Measurements from ENCODE around the gene SIAE. TPM values are rescaled to one million over a fixed set of nuclear protein-coding genes. Genes with fewer than 3 reads are reported as not detected.

SIAE gene
- total and polyA plus RNA-seq, 10 of the 15 experiments (the other 5 are each of a cell fraction or from before 2014, with no cell fraction given): 0.93 to 6.9 (median 4.2) TPM

DNA sequence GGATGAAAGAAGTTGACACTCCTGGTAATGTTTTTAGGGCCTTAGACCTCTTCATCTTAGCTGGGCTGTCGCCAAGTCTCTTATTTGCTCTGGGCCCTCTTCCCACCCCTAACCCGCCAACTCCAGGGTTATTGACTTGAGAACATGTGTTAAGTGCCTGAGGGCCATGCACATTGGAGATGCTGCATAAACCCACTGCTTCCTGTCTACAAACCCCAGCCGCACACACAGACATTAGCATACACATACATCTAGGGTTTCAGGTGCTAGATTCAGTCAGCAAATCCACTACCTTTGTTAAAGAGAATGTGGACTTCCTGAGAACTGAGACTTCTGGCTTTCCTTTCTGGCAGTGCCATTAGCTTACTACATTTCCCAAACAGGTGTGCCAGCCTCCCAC is 61.5 kb downstream of the SIAE start (continued):
- no peak for TF ChIP-seq TARDBP (IDR thresholded peaks at IDR 0.05; ENCODE audit: borderline replicate concordance)
- TF ChIP-seq, protein P1, sequence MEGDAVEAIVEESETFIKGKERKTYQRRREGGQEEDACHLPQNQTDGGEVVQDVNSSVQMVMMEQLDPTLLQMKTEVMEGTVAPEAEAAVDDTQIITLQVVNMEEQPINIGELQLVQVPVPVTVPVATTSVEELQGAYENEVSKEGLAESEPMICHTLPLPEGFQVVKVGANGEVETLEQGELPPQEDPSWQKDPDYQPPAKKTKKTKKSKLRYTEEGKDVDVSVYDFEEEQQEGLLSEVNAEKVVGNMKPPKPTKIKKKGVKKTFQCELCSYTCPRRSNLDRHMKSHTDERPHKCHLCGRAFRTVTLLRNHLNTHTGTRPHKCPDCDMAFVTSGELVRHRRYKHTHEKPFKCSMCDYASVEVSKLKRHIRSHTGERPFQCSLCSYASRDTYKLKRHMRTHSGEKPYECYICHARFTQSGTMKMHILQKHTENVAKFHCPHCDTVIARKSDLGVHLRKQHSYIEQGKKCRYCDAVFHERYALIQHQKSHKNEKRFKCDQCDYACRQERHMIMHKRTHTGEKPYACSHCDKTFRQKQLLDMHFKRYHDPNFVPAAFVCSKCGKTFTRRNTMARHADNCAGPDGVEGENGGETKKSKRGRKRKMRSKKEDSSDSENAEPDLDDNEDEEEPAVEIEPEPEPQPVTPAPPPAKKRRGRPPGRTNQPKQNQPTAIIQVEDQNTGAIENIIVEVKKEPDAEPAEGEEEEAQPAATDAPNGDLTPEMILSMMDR (IDR thresholded peaks at IDR 0.05 in 2 of 3, conservative IDR thresholded peaks at IDR 0.05 in 1 of 3; ENCODE audit: control insufficient read depth in 2 of 3, extremely low read depth in 1 of 3, insufficient read depth in 1 of 3, low read depth in 3 of 3, low read length in 3 of 3): no peak
- TF ChIP-seq PML (IDR thresholded peaks at IDR 0.05; ENCODE audit: low read length): no peak

DNA sequence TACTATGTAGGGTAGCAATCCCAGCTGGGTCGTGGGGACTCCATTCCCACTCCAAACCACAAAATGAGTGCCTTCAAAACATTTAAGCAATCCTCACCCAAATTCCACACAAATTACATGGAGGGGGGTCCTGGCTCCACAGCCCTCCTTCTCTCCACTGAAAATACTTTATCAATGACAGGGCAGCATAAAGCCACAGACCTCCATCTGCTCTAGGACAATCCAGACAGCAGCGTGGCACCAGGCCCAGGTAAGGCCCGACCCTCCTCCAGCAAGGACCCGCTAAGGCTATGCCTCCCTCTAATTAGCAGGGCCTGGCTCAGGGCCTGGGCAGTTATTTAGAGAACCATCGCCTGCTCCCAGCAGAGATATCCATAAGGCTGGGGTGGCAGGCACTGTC is 62.5 kb downstream of the SIAE start, which contains the start of gene PANX3:
TSS of gene PANX3 (plus strand) at position 365 of the 400 bp plus-strand sequence. CDS start 129 bp downstream, outside the sequence.
- ChIA-PET RAD21 (ENCODE audit: unreplicated experiment) (no interaction called here), SMC1A (ENCODE audit: uncharacterized antibody, unreplicated experiment) (no interaction called here), CTCF (no interaction called here), POLR2A (no interaction called here)
- no peak for TF ChIP-seq ETV6 (conservative IDR thresholded peaks at IDR 0.05 in 1 of 2, IDR thresholded peaks at IDR 0.05 in 1 of 2; ENCODE audit: borderline replicate concordance in 1 of 2, low read depth in 1 of 2)
- no peak for TF ChIP-seq RCOR1 (conservative IDR thresholded peaks at IDR 0.05; ENCODE audit: low read depth, low read length)
- TF ChIP-seq, protein P2, sequence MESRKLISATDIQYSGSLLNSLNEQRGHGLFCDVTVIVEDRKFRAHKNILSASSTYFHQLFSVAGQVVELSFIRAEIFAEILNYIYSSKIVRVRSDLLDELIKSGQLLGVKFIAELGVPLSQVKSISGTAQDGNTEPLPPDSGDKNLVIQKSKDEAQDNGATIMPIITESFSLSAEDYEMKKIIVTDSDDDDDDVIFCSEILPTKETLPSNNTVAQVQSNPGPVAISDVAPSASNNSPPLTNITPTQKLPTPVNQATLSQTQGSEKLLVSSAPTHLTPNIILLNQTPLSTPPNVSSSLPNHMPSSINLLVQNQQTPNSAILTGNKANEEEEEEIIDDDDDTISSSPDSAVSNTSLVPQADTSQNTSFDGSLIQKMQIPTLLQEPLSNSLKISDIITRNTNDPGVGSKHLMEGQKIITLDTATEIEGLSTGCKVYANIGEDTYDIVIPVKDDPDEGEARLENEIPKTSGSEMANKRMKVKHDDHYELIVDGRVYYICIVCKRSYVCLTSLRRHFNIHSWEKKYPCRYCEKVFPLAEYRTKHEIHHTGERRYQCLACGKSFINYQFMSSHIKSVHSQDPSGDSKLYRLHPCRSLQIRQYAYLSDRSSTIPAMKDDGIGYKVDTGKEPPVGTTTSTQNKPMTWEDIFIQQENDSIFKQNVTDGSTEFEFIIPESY (IDR thresholded peaks at IDR 0.05): no peak
- no peak for TF ChIP-seq NR2C2 (IDR thresholded peaks at IDR 0.05; ENCODE audit: borderline replicate concordance, control insufficient read depth, insufficient read length, low read depth)
- TF ChIP-seq, protein P3, sequence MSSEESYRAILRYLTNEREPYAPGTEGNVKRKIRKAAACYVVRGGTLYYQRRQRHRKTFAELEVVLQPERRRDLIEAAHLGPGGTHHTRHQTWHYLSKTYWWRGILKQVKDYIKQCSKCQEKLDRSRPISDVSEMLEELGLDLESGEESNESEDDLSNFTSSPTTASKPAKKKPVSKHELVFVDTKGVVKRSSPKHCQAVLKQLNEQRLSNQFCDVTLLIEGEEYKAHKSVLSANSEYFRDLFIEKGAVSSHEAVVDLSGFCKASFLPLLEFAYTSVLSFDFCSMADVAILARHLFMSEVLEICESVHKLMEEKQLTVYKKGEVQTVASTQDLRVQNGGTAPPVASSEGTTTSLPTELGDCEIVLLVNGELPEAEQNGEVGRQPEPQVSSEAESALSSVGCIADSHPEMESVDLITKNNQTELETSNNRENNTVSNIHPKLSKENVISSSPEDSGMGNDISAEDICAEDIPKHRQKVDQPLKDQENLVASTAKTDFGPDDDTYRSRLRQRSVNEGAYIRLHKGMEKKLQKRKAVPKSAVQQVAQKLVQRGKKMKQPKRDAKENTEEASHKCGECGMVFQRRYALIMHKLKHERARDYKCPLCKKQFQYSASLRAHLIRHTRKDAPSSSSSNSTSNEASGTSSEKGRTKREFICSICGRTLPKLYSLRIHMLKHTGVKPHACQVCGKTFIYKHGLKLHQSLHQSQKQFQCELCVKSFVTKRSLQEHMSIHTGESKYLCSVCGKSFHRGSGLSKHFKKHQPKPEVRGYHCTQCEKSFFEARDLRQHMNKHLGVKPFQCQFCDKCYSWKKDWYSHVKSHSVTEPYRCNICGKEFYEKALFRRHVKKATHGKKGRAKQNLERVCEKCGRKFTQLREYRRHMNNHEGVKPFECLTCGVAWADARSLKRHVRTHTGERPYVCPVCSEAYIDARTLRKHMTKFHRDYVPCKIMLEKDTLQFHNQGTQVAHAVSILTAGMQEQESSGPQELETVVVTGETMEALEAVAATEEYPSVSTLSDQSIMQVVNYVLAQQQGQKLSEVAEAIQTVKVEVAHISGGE (CRISPR knock-in tag; IDR thresholded peaks at IDR 0.05): no peak
- no peak for TF ChIP-seq PAX8 (IDR thresholded peaks at IDR 0.05)
- TF ChIP-seq SUZ12 (IDR thresholded peaks at IDR 0.05; ENCODE audit: unreplicated experiment): no peak
- TF ChIP-seq, protein P4, sequence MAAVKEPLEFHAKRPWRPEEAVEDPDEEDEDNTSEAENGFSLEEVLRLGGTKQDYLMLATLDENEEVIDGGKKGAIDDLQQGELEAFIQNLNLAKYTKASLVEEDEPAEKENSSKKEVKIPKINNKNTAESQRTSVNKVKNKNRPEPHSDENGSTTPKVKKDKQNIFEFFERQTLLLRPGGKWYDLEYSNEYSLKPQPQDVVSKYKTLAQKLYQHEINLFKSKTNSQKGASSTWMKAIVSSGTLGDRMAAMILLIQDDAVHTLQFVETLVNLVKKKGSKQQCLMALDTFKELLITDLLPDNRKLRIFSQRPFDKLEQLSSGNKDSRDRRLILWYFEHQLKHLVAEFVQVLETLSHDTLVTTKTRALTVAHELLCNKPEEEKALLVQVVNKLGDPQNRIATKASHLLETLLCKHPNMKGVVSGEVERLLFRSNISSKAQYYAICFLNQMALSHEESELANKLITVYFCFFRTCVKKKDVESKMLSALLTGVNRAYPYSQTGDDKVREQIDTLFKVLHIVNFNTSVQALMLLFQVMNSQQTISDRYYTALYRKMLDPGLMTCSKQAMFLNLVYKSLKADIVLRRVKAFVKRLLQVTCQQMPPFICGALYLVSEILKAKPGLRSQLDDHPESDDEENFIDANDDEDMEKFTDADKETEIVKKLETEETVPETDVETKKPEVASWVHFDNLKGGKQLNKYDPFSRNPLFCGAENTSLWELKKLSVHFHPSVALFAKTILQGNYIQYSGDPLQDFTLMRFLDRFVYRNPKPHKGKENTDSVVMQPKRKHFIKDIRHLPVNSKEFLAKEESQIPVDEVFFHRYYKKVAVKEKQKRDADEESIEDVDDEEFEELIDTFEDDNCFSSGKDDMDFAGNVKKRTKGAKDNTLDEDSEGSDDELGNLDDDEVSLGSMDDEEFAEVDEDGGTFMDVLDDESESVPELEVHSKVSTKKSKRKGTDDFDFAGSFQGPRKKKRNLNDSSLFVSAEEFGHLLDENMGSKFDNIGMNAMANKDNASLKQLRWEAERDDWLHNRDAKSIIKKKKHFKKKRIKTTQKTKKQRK (IDR thresholded peaks at IDR 0.05; ENCODE audit: low read depth, low read length): no peak
- Histone ChIP-seq H3K4me1 (ENCODE audit: control insufficient read depth, insufficient read depth, low read length) (no peaks in the 10 kb centered on the region), H4K20me1 (ENCODE audit: control insufficient read depth, insufficient read depth) (no peaks in the 10 kb centered on the region), H3K27me3 (replicated peaks in 1 of 2; ENCODE audit: control insufficient read depth in 2 of 2, insufficient read depth in 2 of 2, low read length in 1 of 2) (no peaks in the 10 kb centered on the region), H3K79me2 (ENCODE audit: control insufficient read depth, insufficient read depth, low read length) (no peaks in the 10 kb centered on the region), H3K4me2 (ENCODE audit: control insufficient read depth, insufficient read depth) (no peak within 1 kb of the TSS), H3K36me3 (ENCODE audit: control insufficient read depth in 2 of 2, insufficient read depth in 2 of 2, low read length in 1 of 2) (no peaks in the 10 kb centered on the region), H3K9ac (ENCODE audit: control insufficient read depth, insufficient read depth, low read length) (no peak within 1 kb of the TSS), H3K4me3 (no peak within 1 kb of the TSS), H2AFZ (ENCODE audit: control insufficient read depth, low read depth, low read length) (no peak within 1 kb of the TSS), H3K9me3 (replicated peaks; ENCODE audit: control insufficient read depth, insufficient read depth, low read length) (no peaks in the 10 kb centered on the region), H3K27ac (ENCODE audit: control insufficient read depth, insufficient read depth) (no peak within 1 kb of the TSS)
- FAIRE-seq: no peak
- DNase-seq (ENCODE audit: low read depth, low spot score): no peak
- intact Hi-C loops (cut with micrococcal nuclease; ENCODE audit: unreplicated experiment) (no loop called here), in situ Hi-C loops (cut with MboI) (no loop called here)
- no peak for ATAC-seq
- 32% methylated on average over 5 of the region's 5 CpGs for WGBS (ENCODE audit: insufficient coverage, insufficient replicate concordance, low lambda C conversion rate, missing lambda C conversion rate)
- no TSS peak for BruUV-seq (replicated peaks)
